HPDE6-E6E7 (cell line): ENCODE results near the gene ZBED1.
"Not testable (repeated sequence)": the region's sequence is repeated elsewhere in the genome, so short reads cannot be mapped to it uniquely, and the experiment has no call there.

ENCODE experiments used
- DNase-seq: peaks from one replicate; pipeline ENCODE4 v3.0.0; 2011; ENCODE audit warnings: missing footprints; ENCODE audit errors: extremely low spot score

Gene ZBED1

GRCh38 chrX:2497961-2498780, 2.6 kb downstream of the ZBED1 start:
- DNase-seq = no peak

GRCh38 chrX:2495595-2495994, 5.2 kb downstream of the ZBED1 start:
- no peak for DNase-seq

GRCh38 chrX:2492531-2493218, 8.1 kb downstream of the ZBED1 start:
- no peak for DNase-seq

GRCh38 chrX:2490634-2491033, 10.1 kb downstream of the ZBED1 start:
- DNase-seq = no peak

GRCh38 chrX:2489446-2490445, 11.0 kb downstream of the ZBED1 start:
- no peak for DNase-seq

- no peak for DNase-seq
These were observed 12.0 kb downstream of the ZBED1 start for GRCh38 chrX:2488621-2489285.

- DNase-seq = no peak
These were observed 13.4 kb downstream of the ZBED1 start for GRCh38 chrX:2487366-2487765.

- DNase-seq = no peak
These were observed 14.2 kb downstream of the ZBED1 start for GRCh38 chrX:2486476-2487133.

GRCh38 chrX:2485789-2486345, 14.9 kb downstream of the ZBED1 start:
- DNase-seq = no peak

GRCh38 chrX:2484721-2485648, 15.8 kb downstream of the ZBED1 start:
- DNase-seq = no peak

GRCh38 chrX:2484256-2484655, 16.5 kb downstream of the ZBED1 start:
- DNase-seq = no peak

- DNase-seq = no peak
These were observed 17.2 kb downstream of the ZBED1 start for GRCh38 chrX:2483398-2484060.

GRCh38 chrX:2481597-2481996, 19.2 kb downstream of the ZBED1 start:
- DNase-seq = not testable (repeated sequence)

- not testable (repeated sequence) for DNase-seq
These were observed 20.8 kb downstream of the ZBED1 start for GRCh38 chrX:2479982-2480381.

GRCh38 chrX:2479420-2479780, 21.4 kb downstream of the ZBED1 start:
- no peak for DNase-seq

GRCh38 chrX:2478546-2479419, 22.0 kb downstream of the ZBED1 start:
- DNase-seq = no peak

GRCh38 chrX:2477313-2477712, 23.5 kb downstream of the ZBED1 start:
- DNase-seq = not testable (repeated sequence)
